HEK293 (cell line): ENCODE measurements around the gene RABEP2.

ENCODE experiments used
- GLIS2 ChIP-seq: fragments of 450-650 bp; formaldehyde crosslinking; IDR thresholded peaks from 2 replicates; pipeline ENCODE4 v1.5.1; 2016; ENCODE audit warnings: missing biosample characterization, missing genetic modification characterization
- KLF1 ChIP-seq: fragments of 450-650 bp; formaldehyde crosslinking; IDR thresholded peaks from 2 replicates; pipeline ENCODE4 v1.5.1; 2016; ENCODE audit warnings: missing biosample characterization, missing genetic modification characterization
- KLF16 ChIP-seq: fragments of 450-650 bp; formaldehyde crosslinking; IDR thresholded peaks from 2 replicates; pipeline ENCODE4 v1.5.1; 2017; ENCODE audit warnings: missing biosample characterization, missing genetic modification characterization
- MEIS1 ChIP-seq: sonication (generic); formaldehyde crosslinking; IDR thresholded peaks from 2 replicates; pipeline ENCODE4 v1.8.1; 2022; ENCODE audit warnings: missing genetic modification reagents, mild to moderate bottlenecking, borderline replicate concordance
- MZF1 ChIP-seq: fragments of 450-650 bp; formaldehyde crosslinking; IDR thresholded peaks from 2 replicates; pipeline ENCODE4 v1.5.1; 2017; ENCODE audit warnings: missing biosample characterization, missing genetic modification characterization, borderline replicate concordance
- PRDM2 ChIP-seq: fragments of 450-650 bp; formaldehyde crosslinking; IDR thresholded peaks from 2 replicates; pipeline ENCODE4 v1.5.1; 2016; ENCODE audit warnings: missing biosample characterization, missing genetic modification characterization, borderline replicate concordance
- SP2 ChIP-seq: fragments of 450-650 bp; formaldehyde crosslinking; IDR thresholded peaks from 2 replicates; pipeline ENCODE4 v1.5.1; 2016; ENCODE audit warnings: missing biosample characterization, missing genetic modification characterization
- TCF7L2 ChIP-seq: IDR thresholded peaks from 2 replicates; pipeline ENCODE4 v1.6.1; 2011; ENCODE audit warnings: low read depth, mild to moderate bottlenecking, inconsistent platforms, low read length, moderate library complexity, borderline replicate concordance
- YY2 ChIP-seq: fragments of 450-650 bp; formaldehyde crosslinking; IDR thresholded peaks from 2 replicates; pipeline ENCODE4 v1.5.1; 2016; ENCODE audit warnings: missing biosample characterization, missing genetic modification characterization
- ZBTB20 ChIP-seq: fragments of 450-650 bp; formaldehyde crosslinking; IDR thresholded peaks from 2 replicates; pipeline ENCODE4 v1.5.1; 2016; ENCODE audit warnings: missing biosample characterization, missing genetic modification characterization
- ZFP41 ChIP-seq: fragments of 450-650 bp; formaldehyde crosslinking; IDR thresholded peaks from 2 replicates; pipeline ENCODE4 v1.5.1; 2016; ENCODE audit warnings: missing biosample characterization, missing genetic modification characterization, borderline replicate concordance
- ZFP69B ChIP-seq: fragments of 450-650 bp; formaldehyde crosslinking; IDR thresholded peaks from 2 replicates; pipeline ENCODE4 v1.5.1; 2016; ENCODE audit warnings: missing biosample characterization, missing genetic modification characterization
- ZIC2 ChIP-seq: fragments of 450-650 bp; formaldehyde crosslinking; IDR thresholded peaks from 2 replicates; pipeline ENCODE4 v1.5.1; 2016; ENCODE audit warnings: missing biosample characterization, missing genetic modification characterization
- ZNF114 ChIP-seq: fragments of 450-650 bp; formaldehyde crosslinking; IDR thresholded peaks from 2 replicates; pipeline ENCODE4 v1.5.0; 2017; ENCODE audit warnings: missing biosample characterization, missing genetic modification characterization
- ZNF133 ChIP-seq: fragments of 450-650 bp; formaldehyde crosslinking; IDR thresholded peaks from 2 replicates; pipeline ENCODE4 v1.5.1; 2016; ENCODE audit warnings: missing biosample characterization, missing genetic modification characterization
- ZNF138 ChIP-seq: fragments of 450-650 bp; formaldehyde crosslinking; IDR thresholded peaks from 2 replicates; pipeline ENCODE4 v1.5.1; 2016; ENCODE audit warnings: missing biosample characterization, missing genetic modification characterization, borderline replicate concordance
- ZNF169 ChIP-seq: fragments of 450-650 bp; formaldehyde crosslinking; IDR thresholded peaks from 2 replicates; pipeline ENCODE4 v1.5.1; 2016; ENCODE audit warnings: missing biosample characterization, missing genetic modification characterization
- ZNF221 ChIP-seq: fragments of 450-650 bp; formaldehyde crosslinking; IDR thresholded peaks from 2 replicates; pipeline ENCODE4 v1.5.1; 2017; ENCODE audit warnings: missing biosample characterization, missing genetic modification characterization, borderline replicate concordance
- ZNF266 ChIP-seq: fragments of 450-650 bp; formaldehyde crosslinking; IDR thresholded peaks from 2 replicates; pipeline ENCODE4 v1.5.1; 2016; ENCODE audit warnings: missing biosample characterization, missing genetic modification characterization, low read depth
- ZNF404 ChIP-seq: fragments of 450-650 bp; formaldehyde crosslinking; IDR thresholded peaks from 2 replicates; pipeline ENCODE4 v1.5.1; 2017; ENCODE audit warnings: missing biosample characterization, missing genetic modification characterization
- ZNF426 ChIP-seq: fragments of 450-650 bp; formaldehyde crosslinking; IDR thresholded peaks from 2 replicates; pipeline ENCODE4 v1.5.1; 2017; ENCODE audit warnings: missing biosample characterization, missing genetic modification characterization, mild to moderate bottlenecking, inconsistent platforms, moderate library complexity
- ZNF433 ChIP-seq: fragments of 450-650 bp; formaldehyde crosslinking; IDR thresholded peaks from 2 replicates; pipeline ENCODE4 v1.5.1; 2016; ENCODE audit warnings: missing biosample characterization, missing genetic modification characterization, low read depth
- ZNF560 ChIP-seq: fragments of 450-650 bp; formaldehyde crosslinking; IDR thresholded peaks from 2 replicates; pipeline ENCODE4 v1.5.1; 2017; ENCODE audit warnings: missing biosample characterization, missing genetic modification characterization, borderline replicate concordance
- ZNF596 ChIP-seq: fragments of 450-650 bp; IDR thresholded peaks from 2 replicates; pipeline ENCODE4 v1.5.0; 2018; ENCODE audit warnings: missing biosample characterization, mild to moderate bottlenecking, missing genetic modification characterization, moderate library complexity
- ZNF624 ChIP-seq: fragments of 450-650 bp; formaldehyde crosslinking; IDR thresholded peaks from 2 replicates; pipeline ENCODE4 v1.5.1; 2017; ENCODE audit warnings: missing biosample characterization, missing genetic modification characterization
- ZNF639 ChIP-seq: fragments of 450-650 bp; formaldehyde crosslinking; IDR thresholded peaks from 2 replicates; pipeline ENCODE4 v1.5.1; 2016; ENCODE audit warnings: missing biosample characterization, missing genetic modification characterization
- ZNF664 ChIP-seq: fragments of 450-650 bp; formaldehyde crosslinking; IDR thresholded peaks from 2 replicates; pipeline ENCODE4 v1.5.1; 2016; ENCODE audit warnings: missing biosample characterization, missing genetic modification characterization
- ZNF692 ChIP-seq: fragments of 450-650 bp; formaldehyde crosslinking; IDR thresholded peaks from 2 replicates; pipeline ENCODE4 v1.5.1; 2016; ENCODE audit warnings: missing biosample characterization, missing genetic modification characterization
- ZNF76 ChIP-seq: fragments of 450-650 bp; formaldehyde crosslinking; IDR thresholded peaks from 2 replicates; pipeline ENCODE4; 2016; ENCODE audit warnings: low read depth, missing biosample characterization, missing genetic modification characterization, borderline replicate concordance
- ZNF785 ChIP-seq: fragments of 450-650 bp; formaldehyde crosslinking; IDR thresholded peaks from 2 replicates; pipeline ENCODE4 v1.5.1; 2016; ENCODE audit warnings: missing biosample characterization, missing genetic modification characterization

RABEP2 gene

GRCh38 chr16:28879841-28880588, 45.0 kb downstream of the RABEP2 start (continued):
- TF ChIP-seq ZNF404: no peak
- TF ChIP-seq ZNF221 (tag by site-specific recombination): no peak
- TF ChIP-seq ZNF596 (tag by site-specific recombination): no peak
- TF ChIP-seq KLF1 (tag by site-specific recombination): peak; percentile 84
- TF ChIP-seq ZNF76 (tag by site-specific recombination): peak; percentile 66; the same call in 1 of the 2 replicates
- no peak for TF ChIP-seq ZFP41
- TF ChIP-seq GLIS2 (tag by site-specific recombination): peak; percentile 92
- TF ChIP-seq ZNF114: no peak
- TF ChIP-seq ZIC2 (tag by site-specific recombination): peak; percentile 94
- TF ChIP-seq YY2 (tag by site-specific recombination): no peak
- TF ChIP-seq ZNF560: no peak
- peak; percentile 47 for TF ChIP-seq ZFP69B (tag by site-specific recombination)
- peak; percentile 84 for TF ChIP-seq ZBTB20 (tag by site-specific recombination)
- no peak for TF ChIP-seq ZNF169 (tag by site-specific recombination)
- no peak for TF ChIP-seq ZNF426 (tag by site-specific recombination)
- no peak for TF ChIP-seq MZF1 (tag by site-specific recombination)
- TF ChIP-seq ZNF692 (tag by site-specific recombination): peak; percentile 72
- peak; percentile 79 for TF ChIP-seq SP2 (tag by site-specific recombination)
- no peak for TF ChIP-seq MEIS1 (CRISPR knock-in tag)
- TF ChIP-seq KLF16: peak; percentile 75
- TF ChIP-seq ZNF664 (tag by site-specific recombination): no peak
- no peak for TF ChIP-seq ZNF433
- TF ChIP-seq ZNF266 (tag by site-specific recombination): no peak
- TF ChIP-seq ZNF138 (tag by site-specific recombination): no peak
- no peak for TF ChIP-seq PRDM2 (tag by site-specific recombination)
- peak; percentile 42; the same call in 1 of the 2 replicates for TF ChIP-seq ZNF639 (tag by site-specific recombination)
- no peak for TF ChIP-seq ZNF785 (tag by site-specific recombination)
- TF ChIP-seq ZNF624 (tag by site-specific recombination): no peak
- no peak for TF ChIP-seq ZNF133 (tag by site-specific recombination)
- no peak for TF ChIP-seq TCF7L2
